NB4 (cell line): ENCODE data around the gene RAI1.
"Not testable (repeated sequence)": the region's sequence is repeated elsewhere in the genome, so short reads cannot be mapped to it uniquely, and the experiment has no call there.

Source experiments
- DNase-seq: peaks from one replicate; pipeline ENCODE4 v3.0.0; 2010; ENCODE audit warnings: low read depth
- H3K4me3 ChIP-seq: one replicate; pipeline ENCODE4 v1.5.1; 2011; ENCODE audit warnings: mild to moderate bottlenecking, low read depth, low read length, moderate library complexity
- CTCF ChIP-seq: IDR thresholded peaks from one replicate; pipeline ENCODE4 v1.5.1; 2012; ENCODE audit warnings: low read depth, low read length
- MAX ChIP-seq: IDR thresholded peaks from 2 replicates; pipeline ENCODE4 v1.6.1; 2011; ENCODE audit warnings: low read depth, low read length
- MYC ChIP-seq: IDR thresholded peaks from 2 replicates; pipeline ENCODE4 v1.6.1; 2011; ENCODE audit warnings: low read depth, low read length
- POLR2A ChIP-seq: IDR thresholded peaks from 2 replicates; pipeline ENCODE4 v1.6.1; 2011; ENCODE audit warnings: mild to moderate bottlenecking; ENCODE audit not compliant: insufficient read length; ENCODE audit errors: extremely low read depth

RAI1 gene

GRCh38 chr17:17807440-17807839, 126.2 kb downstream of the RAI1 start:
- no peak overlapping the region for H3K4me3 ChIP-seq
- TF ChIP-seq POLR2A: no peak
- no peak for TF ChIP-seq CTCF
- TF ChIP-seq MAX: no peak
- TF ChIP-seq MYC: no peak
- no peak for DNase-seq

- not testable (repeated sequence) for H3K4me3 ChIP-seq, DNase-seq
Measured at GRCh38 chr17:17808200-17808599, 126.9 kb downstream of the RAI1 start.

- TF ChIP-seq MYC: no peak
- no peak for TF ChIP-seq POLR2A
- no peak for TF ChIP-seq CTCF
- TF ChIP-seq MAX: no peak
- DNase-seq: peak; percentile 44
- H3K4me3 ChIP-seq: no peak overlapping the region
Measured at GRCh38 chr17:17808706-17809432, 127.6 kb downstream of the RAI1 start.

GRCh38 chr17:17809531-17810083, 128.3 kb downstream of the RAI1 start:
- TF ChIP-seq MAX (no peak), MYC (no peak), POLR2A (no peak), CTCF (no peak)
- DNase-seq: no peak
- no peak overlapping the region for H3K4me3 ChIP-seq

GRCh38 chr17:17810084-17810894, 129.0 kb downstream of the RAI1 start:
- no peak overlapping the region for H3K4me3 ChIP-seq
- TF ChIP-seq CTCF: no peak
- no peak for DNase-seq

GRCh38 chr17:17810895-17811248, 129.6 kb downstream of the RAI1 start:
- DNase-seq: no peak
- no peak overlapping the region for H3K4me3 ChIP-seq
- no peak for TF ChIP-seq MYC
- TF ChIP-seq MAX: no peak
- no peak for TF ChIP-seq POLR2A
- no peak for TF ChIP-seq CTCF
